ENCODE measurements around the gene WWOX.

The WWOX gene

GRCh38 chr16:78230832-78231231 is 131.4 kb downstream of the WWOX start:
- no peak for ATAC-seq

- peak; percentile 38 to 63 for ATAC-seq
These were observed 135.8 kb downstream of the WWOX start for GRCh38 chr16:78235168-78235800.

- no peak for ATAC-seq
These were observed 136.4 kb downstream of the WWOX start for GRCh38 chr16:78235876-78236275.

DNA sequence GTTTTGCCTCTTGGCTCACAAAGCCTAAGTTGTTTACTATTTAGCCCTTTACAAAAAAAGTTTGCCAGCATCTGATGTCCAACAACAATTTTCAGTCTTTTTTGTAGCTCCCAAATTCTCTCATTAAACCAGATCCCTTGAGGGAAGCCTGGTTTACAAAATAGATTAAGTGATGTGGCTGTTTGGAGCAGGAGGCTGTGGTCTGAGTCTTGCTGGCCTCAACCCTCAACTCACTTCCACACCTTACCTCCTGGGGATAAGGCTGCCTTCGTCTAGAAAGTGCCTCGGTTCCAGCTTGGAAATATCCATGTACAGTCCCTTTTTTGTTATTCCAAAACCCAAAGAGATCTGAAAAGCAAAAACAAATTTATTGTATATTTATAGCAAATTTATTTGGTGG is 138.4 kb downstream of the WWOX start:
- ATAC-seq = no peak

DNA sequence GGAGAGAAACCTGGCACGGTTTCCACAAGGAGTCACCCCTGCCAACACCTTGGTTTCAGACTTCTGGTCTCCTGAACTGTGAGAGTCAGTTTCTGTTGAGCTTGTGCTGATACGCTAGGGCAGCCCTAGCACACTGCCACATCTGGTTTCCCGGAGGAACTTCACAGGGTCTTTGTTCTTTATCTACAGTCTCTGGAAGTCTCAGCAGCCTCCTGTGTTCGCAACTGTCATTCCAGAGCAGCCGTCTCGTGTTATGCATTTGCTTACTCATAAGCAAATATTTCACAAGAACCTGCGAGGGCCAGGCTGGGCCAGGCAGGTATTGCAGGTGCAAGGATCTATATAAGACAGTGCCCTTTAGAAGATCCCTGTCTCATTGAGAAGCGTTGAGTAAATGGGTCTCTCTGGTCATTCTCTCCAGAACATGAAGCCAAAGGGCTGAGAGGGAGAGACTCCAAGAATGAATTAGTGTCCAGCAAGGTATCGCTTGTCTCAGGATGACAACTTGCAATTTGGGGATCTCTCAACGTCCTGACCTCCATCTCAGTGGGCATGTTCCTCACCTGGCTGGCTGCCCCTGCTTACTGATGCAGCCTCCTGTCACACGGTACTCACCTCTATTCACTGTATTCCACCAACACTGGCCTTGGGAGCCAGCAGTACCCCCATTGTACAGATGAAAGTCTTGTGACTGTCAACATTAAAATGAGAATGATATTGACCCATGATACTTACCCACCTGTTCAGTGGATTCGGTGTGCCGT is 141.2 kb downstream of the WWOX start:
- no peak for ATAC-seq

GRCh38 chr16:78242239-78242630 is 142.8 kb downstream of the WWOX start:
- no peak for ATAC-seq

DNA sequence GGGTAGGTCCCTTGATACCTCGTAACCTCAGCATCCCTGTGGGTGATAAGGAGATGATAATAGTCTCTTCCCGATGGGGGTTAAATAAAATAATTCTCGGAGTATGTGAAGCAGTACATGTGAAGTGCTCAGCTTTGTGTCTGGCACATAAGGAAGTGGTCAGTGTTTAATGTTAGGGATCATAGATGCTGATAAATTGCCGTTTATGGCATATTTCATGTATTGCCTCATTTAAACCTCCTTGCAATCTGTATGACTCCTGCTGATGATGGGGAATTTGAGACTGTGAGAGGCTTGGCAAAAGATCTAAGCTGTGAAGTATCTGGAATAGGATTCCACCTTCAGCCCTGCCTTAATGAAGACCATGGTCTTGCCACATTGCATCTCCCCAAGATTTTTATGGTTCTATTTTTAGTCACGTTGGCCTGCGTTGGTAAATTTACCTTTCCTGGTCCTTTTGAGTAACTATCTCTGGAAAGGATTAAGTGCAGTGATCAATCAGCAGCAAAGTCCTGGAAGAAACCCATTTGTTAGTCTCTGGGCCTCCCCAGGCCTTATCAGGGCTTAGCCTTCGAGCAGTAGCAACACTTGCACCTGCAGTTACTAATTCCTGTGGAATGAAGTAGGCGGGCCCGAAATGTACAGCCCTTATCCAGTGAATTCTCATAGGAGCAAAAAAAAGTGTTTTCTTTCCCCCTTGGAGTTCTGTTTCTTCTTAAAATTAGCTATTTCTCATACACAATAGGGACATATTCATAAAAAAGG is 144.9 kb downstream of the WWOX start:
- ATAC-seq = no peak

DNA sequence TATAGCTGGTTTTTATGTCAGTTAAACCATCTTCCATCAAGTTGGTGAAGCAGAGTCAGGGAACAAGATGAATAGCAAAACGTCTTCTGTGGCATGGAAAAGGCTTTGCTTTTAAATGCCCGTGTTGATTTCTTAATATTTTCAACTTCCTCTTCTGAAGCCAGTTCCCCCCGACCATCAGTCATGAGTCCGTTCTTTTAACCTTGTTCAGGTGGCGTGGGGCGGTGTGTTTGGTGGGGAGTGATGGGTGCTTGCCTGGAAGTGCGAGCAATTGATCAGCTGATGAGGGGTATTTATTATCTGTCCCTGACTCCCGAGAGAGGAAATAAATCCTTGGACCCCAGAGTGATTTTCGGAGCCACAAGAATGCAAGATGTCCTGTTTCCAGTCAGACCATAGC is 147.1 kb downstream of the WWOX start:
- ATAC-seq = no peak

DNA sequence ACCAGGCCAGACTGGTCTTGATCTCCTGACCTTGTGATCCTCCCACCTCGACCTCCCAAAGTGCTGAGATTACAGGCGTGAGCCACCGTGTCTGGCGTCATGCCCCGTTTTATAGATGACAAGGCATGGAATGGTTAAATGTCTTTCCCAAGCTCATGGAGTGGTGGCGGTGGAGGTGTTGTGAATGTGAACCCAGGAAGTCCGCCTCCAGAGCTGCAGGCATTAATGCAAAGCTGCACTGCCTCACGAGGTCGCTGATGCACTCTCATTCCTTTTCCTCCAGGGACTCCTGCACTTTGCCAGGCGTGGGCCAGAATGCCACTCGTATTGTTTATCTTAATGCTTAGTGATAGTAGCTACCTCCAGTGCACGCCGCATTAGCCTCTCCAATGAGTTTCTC is 149.6 kb downstream of the WWOX start:
- no peak for ATAC-seq

- ATAC-seq = no peak
These were observed 150.4 kb downstream of the WWOX start for GRCh38 chr16:78249832-78250231.

- no peak for ATAC-seq
These were observed 151.7 kb downstream of the WWOX start for GRCh38 chr16:78251115-78251514.

GRCh38 chr16:78252757-78253156 is 153.3 kb downstream of the WWOX start:
- ATAC-seq = no peak

DNA sequence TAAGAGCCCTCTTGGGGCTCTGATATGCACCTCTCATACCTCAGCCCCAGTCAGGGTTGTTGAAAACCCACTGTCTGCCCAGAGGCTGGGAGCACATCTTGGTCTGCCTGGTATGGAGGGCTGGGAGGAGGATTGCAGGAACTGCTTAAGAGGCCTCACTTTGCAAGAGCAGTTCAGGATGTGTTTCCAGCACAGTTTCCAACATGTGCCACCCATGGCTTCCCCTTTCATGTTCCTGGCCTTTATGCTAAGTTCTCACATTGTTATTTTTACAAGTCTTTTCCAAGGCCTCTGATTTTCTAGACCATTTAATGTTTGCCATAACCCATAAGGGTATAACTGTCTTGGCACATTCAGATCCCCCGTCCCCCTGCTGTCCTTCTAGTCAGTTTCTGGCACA is 155.4 kb downstream of the WWOX start:
- no peak for ATAC-seq

DNA sequence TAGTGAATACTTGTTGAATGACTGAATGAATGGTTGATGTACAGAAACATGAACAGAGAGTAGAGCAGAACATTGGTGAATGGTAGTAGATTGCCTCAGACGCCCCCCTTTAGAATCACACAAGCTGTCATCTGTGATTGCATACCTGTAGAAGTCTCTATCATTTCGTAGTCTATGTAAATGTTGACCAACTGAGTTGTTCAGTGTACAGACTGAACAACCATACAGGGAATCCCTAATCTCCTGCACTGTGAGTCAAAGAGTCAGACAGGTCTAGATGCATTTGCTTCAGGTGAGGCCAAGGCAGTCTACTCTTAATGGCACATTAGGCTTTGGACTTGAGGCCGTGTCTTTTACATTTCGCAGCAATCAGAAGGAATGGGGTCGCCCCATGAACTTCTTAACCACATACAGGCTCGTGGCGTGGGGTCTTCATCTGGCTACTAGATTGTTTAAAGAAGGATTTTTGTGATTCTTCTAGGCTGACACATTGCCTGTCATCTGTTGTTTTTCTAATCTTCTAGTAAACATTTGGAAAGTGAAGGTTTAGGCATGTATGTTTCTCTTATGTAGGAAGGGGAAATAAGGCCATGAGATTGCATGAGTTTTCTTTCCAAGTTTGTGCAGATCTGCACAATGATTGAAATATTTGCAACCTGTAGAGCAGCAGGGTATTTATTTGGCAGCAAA is 157.4 kb downstream of the WWOX start:
- no peak for ATAC-seq

- no peak for ATAC-seq
These were observed 157.9 kb downstream of the WWOX start for GRCh38 chr16:78257376-78257728.

- no peak for ATAC-seq
These were observed 159.1 kb downstream of the WWOX start for GRCh38 chr16:78258375-78259065.

DNA sequence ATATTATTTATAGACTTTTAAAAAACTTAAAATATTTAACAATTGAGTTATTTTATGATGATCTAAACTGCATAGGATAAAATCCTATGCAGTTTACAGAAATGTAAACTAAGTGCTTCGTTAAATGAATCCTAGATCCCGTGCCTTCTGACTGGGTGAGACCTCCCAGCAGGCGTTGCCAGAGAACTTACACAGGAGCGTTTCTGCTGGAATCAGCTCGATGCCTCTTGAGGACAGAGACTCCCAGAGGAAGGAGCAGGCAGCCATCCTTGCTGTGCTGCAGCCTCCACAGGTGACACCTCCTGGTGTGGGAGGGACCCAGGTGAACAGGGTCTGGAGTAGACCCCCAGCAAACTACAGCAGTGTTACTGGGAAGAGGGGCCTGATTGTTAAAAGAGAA is 160.4 kb downstream of the WWOX start:
- ATAC-seq = no peak

GRCh38 chr16:78264642-78265041 is 165.2 kb downstream of the WWOX start:
- ATAC-seq = no peak

DNA sequence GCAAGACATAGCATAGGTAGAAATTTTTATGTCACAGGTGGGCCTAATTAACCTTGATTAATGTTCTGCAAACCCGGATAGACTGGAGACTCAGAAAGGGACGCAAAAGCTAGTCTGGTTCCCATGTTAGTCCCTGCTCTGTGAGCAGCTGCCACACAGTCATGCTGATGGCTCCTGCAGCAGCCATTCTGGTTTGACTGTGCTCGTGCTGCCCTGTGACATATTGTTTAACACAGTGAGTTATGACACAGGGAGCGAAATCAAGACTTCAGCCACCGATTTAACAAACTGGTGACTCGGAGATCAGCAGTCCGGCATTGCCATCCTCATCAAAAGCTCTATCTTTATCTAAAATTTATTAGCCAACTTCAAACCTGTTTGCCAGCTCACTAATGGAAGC is 169.8 kb downstream of the WWOX start:
- no peak for ATAC-seq

- ATAC-seq = no peak
These were observed 172.5 kb downstream of the WWOX start for GRCh38 chr16:78271981-78272380.

- ATAC-seq = no peak
These were observed 175.3 kb downstream of the WWOX start for GRCh38 chr16:78274771-78275170.

GRCh38 chr16:78275420-78275819 is 176.0 kb downstream of the WWOX start:
- no peak for ATAC-seq
